Measurements from ENCODE around the gene MAMDC2.

Gene MAMDC2

DNA sequence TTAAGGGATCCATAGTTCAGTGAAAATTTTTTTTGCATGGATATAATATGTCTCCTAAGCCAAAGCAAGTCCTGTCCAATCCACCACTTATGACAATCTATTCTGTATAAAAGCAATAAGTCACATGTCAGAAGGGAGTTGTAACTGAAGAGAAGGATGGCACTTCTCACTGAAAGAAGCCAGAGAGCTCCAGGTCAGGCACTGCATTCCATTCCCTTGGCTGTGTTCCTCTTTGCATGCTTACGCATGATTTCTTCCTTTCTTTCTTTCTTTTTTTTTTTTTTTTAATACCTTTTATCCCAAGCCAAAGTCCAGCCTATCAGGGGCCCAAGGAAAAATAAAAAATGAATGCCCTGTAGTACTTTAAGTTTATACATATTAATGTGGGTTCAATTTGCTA, 39.8 kb downstream of the MAMDC2 start:
- Histone ChIP-seq H3F3A (ENCODE audit: insufficient read depth) (no peaks in the 10 kb centered on the region), H4K20me1 (ENCODE audit: low read depth, low read length) (no peaks in the 10 kb centered on the region), H3K4me2 (ENCODE audit: low read depth, low read length, poor library complexity, severe bottlenecking) (no peak overlapping the region), H3K27ac (ENCODE audit: low read depth, low read length) (no peak overlapping the region), H3K27me3 (ENCODE audit: low read length) (no peaks in the 10 kb centered on the region), H3K79me2 (ENCODE audit: insufficient read depth, low read length) (no peaks in the 10 kb centered on the region), H2AFZ (ENCODE audit: low read depth, low read length, severe bottlenecking) (no peak overlapping the region), H3K9ac (ENCODE audit: low read length) (no peak overlapping the region), H3K36me3 (ENCODE audit: low read length) (no peaks in the 10 kb centered on the region), H3K9me2 (replicated peaks; ENCODE audit: insufficient read depth, low read length) (no peaks in the 10 kb centered on the region), H3K4me3 (ENCODE audit: insufficient read depth, low read length, poor library complexity, severe bottlenecking) (no peak overlapping the region), H3K9me3 (ENCODE audit: insufficient read depth, low read length) (no peaks in the 10 kb centered on the region)
- TF ChIP-seq CTCF (IDR thresholded peaks at IDR 0.05; ENCODE audit: insufficient read depth, low read length, poor library complexity, severe bottlenecking), result no peak
- no peak for TF ChIP-seq EZH2phosphoT487 (conservative IDR thresholded peaks at IDR 0.05; ENCODE audit: low read length)

DNA sequence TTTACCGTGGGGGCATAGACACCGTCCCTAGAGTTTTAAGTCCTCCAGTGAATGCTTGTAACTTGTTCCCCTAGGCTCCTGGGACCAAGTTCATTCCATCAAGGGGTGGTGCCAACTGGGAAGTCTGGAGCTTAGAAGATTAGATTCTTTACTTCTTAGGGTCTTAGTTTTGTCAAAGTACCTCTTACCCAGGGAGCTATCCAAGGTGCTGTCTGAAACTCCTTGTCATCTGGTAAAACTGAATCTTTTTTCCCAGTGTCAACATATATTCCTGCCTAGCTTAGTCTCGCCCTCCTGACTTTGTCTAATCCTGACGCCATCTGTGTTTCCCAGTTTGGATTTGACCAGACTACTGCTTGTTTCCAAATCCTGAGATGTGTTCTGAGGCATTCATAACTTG, 41.6 kb downstream of the MAMDC2 start:
- no peaks in the 10 kb centered on the region for H3K36me3 ChIP-seq (ENCODE audit: low read length)
- no peaks in the 10 kb centered on the region for H3K9me2 ChIP-seq (replicated peaks; ENCODE audit: insufficient read depth, low read length)
- H3K4me2 ChIP-seq (ENCODE audit: low read depth, low read length, poor library complexity, severe bottlenecking), result no peak overlapping the region
- H2AFZ ChIP-seq (ENCODE audit: low read depth, low read length, severe bottlenecking), result no peak overlapping the region
- no peak for TF ChIP-seq CTCF (IDR thresholded peaks at IDR 0.05; ENCODE audit: insufficient read depth, low read length, poor library complexity, severe bottlenecking)
- TF ChIP-seq EZH2phosphoT487 (conservative IDR thresholded peaks at IDR 0.05; ENCODE audit: low read length), result no peak
- no peak overlapping the region for H3K4me3 ChIP-seq (ENCODE audit: insufficient read depth, low read length, poor library complexity, severe bottlenecking)
- no peaks in the 10 kb centered on the region for H3F3A ChIP-seq (ENCODE audit: insufficient read depth)
- no peaks in the 10 kb centered on the region for H4K20me1 ChIP-seq (ENCODE audit: low read depth, low read length)
- no peaks in the 10 kb centered on the region for H3K27me3 ChIP-seq (ENCODE audit: low read length)
- H3K9me3 ChIP-seq (ENCODE audit: insufficient read depth, low read length), result no peaks in the 10 kb centered on the region
- H3K79me2 ChIP-seq (ENCODE audit: insufficient read depth, low read length), result no peaks in the 10 kb centered on the region
- no peak overlapping the region for H3K27ac ChIP-seq (ENCODE audit: low read depth, low read length)
- H3K9ac ChIP-seq (ENCODE audit: low read length), result no peak overlapping the region

- Histone ChIP-seq H3K79me2 (ENCODE audit: insufficient read depth, low read length) (no peaks in the 10 kb centered on the region), H3K9me3 (ENCODE audit: insufficient read depth, low read length) (no peaks in the 10 kb centered on the region), H3K9me2 (replicated peaks; ENCODE audit: insufficient read depth, low read length) (no peaks in the 10 kb centered on the region), H3K4me2 (ENCODE audit: low read depth, low read length, poor library complexity, severe bottlenecking) (no peak overlapping the region), H2AFZ (ENCODE audit: low read depth, low read length, severe bottlenecking) (no peak overlapping the region), H3K36me3 (ENCODE audit: low read length) (no peaks in the 10 kb centered on the region), H3K9ac (ENCODE audit: low read length) (no peak overlapping the region), H4K20me1 (ENCODE audit: low read depth, low read length) (no peaks in the 10 kb centered on the region), H3F3A (ENCODE audit: insufficient read depth) (no peaks in the 10 kb centered on the region), H3K4me3 (ENCODE audit: insufficient read depth, low read length, poor library complexity, severe bottlenecking) (no peak overlapping the region), H3K27me3 (ENCODE audit: low read length) (no peaks in the 10 kb centered on the region), H3K27ac (ENCODE audit: low read depth, low read length) (no peak overlapping the region)
- no peak for TF ChIP-seq EZH2phosphoT487 (conservative IDR thresholded peaks at IDR 0.05; ENCODE audit: low read length)
Observed at GRCh38 chr9:70091103-70091502, 47.5 kb downstream of the MAMDC2 start.

DNA sequence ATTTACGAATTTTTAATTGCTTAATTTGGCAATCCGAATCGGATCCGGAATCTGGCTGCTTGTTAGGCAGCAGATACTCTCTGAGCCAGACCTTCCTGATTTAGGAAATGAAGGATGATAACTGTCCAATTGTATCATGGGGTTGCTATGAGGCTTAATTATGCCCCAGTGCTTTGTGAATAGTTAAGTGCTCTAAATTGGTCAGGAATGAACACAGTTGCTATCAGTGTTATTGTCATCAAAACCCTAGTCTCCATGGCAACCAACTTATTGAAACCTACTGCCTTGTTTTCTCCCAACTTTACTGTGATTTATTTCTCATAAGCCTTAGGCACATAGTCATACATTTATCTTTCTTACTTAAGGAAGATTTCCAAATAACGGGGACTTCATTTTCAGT, 47.9 kb downstream of the MAMDC2 start:
- Histone ChIP-seq H3F3A (ENCODE audit: insufficient read depth) (no peaks in the 10 kb centered on the region), H2AFZ (ENCODE audit: low read depth, low read length, severe bottlenecking) (no peak overlapping the region), H4K20me1 (ENCODE audit: low read depth, low read length) (no peaks in the 10 kb centered on the region), H3K79me2 (ENCODE audit: insufficient read depth, low read length) (no peaks in the 10 kb centered on the region), H3K27me3 (ENCODE audit: low read length) (no peaks in the 10 kb centered on the region), H3K27ac (ENCODE audit: low read depth, low read length) (no peak overlapping the region), H3K9ac (ENCODE audit: low read length) (no peak overlapping the region), H3K36me3 (ENCODE audit: low read length) (no peaks in the 10 kb centered on the region), H3K4me3 (ENCODE audit: insufficient read depth, low read length, poor library complexity, severe bottlenecking) (no peak overlapping the region), H3K9me2 (replicated peaks; ENCODE audit: insufficient read depth, low read length) (no peaks in the 10 kb centered on the region), H3K4me2 (ENCODE audit: low read depth, low read length, poor library complexity, severe bottlenecking) (no peak overlapping the region), H3K9me3 (ENCODE audit: insufficient read depth, low read length) (no peaks in the 10 kb centered on the region)
- TF ChIP-seq CTCF (IDR thresholded peaks at IDR 0.05; ENCODE audit: insufficient read depth, low read length, poor library complexity, severe bottlenecking) (no peak), EZH2phosphoT487 (conservative IDR thresholded peaks at IDR 0.05; ENCODE audit: low read length) (no peak)
